Ammon's horn (tissue), 1 donor: ENCODE data around the gene SLC9A8.
"Not testable (repeated sequence)": the region's sequence is repeated elsewhere in the genome, so short reads cannot be mapped to it uniquely, and the experiment has no call there.

ENCODE experiments used
- DNase-seq: peaks from one replicate; pipeline ENCODE4 v3.0.0-alpha.2; 2016; ENCODE audit warnings: low spot score

Gene SLC9A8

DNA sequence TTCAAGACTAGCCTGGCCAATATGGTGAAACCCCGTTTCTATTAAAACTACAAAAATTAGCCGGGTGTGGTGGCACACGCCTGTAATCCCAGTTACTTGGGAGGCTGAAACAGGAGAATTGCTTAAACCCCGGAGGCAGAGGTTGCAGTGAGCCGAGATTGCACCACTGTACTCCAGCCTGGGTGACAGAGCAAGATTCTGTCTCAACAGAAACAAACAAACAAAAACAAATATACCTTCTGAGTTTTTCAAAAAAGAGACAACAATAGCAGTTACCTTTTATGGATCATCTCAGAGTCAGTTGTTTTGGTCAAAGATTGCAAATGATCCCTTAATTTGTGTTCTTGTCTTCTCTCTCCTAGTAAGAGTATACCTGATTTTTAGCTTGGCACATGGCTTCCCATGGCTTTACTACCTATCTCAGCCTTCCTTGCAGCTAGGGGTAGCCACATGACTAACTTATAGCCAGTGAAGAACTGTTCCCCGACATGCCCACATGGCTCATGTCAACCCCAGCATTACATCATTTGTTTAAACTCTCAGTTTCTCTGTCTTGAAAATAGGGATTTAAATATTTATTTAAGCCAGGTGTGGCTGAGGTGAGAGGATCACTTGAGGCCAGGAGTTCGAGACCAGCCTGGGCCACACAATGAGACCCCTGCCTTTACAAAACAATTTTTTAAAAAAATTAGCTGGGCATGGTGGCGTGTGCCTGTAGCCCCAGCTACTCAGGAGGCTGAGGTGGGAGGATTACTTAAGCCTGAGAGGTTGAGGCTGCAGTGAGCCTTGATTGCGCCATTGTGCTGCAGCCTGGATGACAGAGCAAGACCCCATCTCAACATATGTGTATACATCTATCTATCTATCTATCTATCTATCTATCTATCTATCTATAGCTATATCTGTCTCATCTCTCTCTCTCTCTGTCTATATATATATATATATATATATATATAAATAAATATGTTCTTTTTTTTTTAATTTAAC lies 25.0 kb upstream of the SLC9A8 start:
- DNase-seq: no peak

DNA sequence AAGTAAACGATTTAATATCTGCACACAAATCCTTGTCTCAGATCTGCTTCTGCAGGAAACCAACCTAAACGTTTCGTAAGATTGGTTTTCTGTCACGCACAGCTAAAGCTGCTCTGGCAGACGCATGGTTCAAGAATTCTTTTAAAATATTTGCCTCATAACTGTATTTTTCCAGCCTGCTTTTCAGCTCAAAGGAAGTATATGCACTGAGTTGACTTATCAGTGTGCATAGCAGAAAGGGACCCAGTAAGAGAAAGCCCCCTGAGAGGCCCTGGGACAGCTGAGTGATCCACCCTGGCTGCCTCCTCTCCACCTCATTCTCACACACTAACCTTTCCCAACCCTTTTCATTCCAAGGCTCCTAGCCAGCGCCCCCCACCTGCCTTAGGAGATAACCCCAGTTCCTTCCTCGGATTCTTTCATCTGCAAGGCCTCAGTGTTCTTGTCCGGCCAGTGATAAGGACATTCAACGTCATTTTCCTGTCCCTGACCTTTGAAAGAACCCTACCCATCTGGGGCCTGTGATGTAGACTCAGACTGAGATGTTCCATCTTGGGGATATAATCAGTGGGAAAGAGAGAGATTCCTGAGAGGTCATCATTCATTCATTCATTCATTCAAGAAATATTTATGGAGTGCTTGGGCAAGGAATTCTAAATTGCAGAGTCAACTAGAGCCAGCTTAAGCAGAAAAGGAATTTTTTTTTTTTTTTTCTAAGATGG lies 22.4 kb upstream of the SLC9A8 start:
- no peak for DNase-seq

DNA sequence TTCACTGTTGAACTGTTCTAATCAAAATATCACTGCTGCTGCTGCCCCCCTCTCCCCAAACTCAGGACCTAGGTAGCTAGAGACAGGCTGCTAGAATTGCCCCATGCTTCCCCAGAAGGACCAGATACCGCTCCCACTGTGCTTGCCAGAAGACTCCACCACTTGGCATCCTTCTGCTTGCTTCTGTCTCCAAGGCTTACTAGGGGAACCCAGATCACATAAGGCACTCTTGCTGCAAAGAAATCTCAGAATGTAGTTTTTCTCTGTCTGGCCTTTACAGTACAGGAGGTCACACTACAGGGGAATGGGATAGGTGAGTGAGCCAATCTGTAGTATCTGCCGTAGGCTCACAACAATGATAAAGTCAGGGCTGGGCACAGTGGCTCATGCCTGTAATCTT lies 21.5 kb upstream of the SLC9A8 start:
- DNase-seq: no peak

DNA sequence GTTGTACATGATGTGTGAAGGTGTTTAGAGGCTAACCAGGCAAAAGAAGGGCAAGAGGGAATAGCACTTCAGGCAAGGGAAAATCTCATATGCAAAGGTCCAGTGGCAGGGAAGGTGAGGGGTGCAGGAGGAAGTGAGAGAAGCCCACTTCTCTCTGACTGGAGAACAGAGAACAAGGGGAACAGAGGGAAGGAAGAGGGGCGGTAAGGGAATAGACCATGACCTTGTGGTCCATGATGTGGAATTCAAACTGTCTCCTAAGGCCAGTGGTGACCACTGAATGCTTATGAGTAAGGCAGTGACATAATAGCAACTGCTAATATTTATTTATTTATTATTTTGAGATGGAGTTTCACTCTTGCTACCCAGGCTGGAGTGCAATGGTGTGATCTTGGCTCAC lies 20.6 kb upstream of the SLC9A8 start:
- DNase-seq: no peak

DNA sequence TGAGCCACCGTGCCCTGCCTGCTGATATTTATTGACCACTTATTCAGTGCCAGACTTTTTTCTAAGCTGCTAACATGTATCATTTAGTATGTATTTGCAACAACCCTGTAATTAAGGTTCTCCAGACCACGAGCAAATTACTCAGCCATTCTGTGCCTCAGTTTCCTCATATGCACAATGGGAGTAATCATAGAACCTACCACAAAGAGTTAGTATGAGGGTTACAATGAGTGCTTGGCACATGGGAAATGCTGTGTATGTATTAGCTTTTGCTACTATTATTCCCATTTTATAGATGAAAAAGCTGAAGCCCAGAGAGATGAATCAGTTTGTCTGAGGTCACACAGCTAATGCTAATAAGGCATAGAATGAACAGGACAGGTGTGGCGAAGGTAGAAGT lies 20.0 kb upstream of the SLC9A8 start:
- no peak for DNase-seq

DNA sequence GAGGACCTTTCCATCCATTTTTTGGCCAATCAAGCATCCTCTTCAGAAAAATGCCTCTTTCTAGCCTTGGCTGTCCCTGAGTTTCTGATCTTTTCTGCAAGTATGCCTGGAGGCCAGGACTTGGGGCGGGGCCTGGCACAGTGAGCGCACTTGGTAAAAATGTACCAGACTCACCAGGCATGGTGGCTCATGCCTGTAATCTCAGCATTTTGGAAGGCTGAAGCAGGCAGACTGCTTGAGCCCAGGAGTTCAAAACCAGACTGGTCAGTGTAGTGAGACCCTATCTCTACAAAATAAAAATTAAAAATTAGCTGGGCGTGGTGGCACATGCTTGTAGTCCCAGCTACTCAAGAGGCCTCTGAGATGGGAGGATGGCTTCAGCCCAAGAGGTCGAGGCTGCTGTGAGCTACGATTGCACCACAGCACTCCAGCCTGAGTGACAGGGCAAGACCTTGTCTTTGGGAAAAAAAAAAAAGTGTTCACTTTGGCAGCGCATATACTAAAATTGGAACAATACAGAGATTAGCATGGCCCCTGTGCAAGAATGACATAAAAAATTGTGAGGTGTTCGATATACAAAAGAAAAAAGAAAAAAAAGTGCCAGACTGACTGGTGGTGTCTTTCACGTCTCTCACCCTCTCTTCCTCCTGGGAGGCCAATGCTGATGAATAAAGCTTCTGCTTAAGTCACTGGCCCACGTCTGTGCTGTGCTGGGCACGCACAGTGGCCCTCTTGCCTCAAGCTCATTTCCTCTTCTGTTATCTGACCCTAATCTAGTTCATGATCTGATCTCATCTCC lies 18.1 kb upstream of the SLC9A8 start:
- DNase-seq: no peak

DNA sequence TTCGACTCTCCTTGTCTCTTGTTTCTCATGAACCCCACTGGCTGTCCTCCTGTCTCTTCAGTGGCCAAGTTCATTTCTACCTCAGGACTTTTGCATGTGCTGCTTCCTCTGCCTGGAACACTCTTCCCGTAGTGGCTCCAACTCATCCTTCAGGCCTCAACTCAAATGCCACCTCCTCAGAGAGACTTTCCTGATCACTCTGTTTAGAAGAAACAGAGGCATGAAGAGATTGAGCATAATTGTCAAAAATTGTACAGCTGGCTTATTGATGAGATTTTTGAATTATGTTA lies 17.5 kb upstream of the SLC9A8 start:
- no peak for DNase-seq

DNA sequence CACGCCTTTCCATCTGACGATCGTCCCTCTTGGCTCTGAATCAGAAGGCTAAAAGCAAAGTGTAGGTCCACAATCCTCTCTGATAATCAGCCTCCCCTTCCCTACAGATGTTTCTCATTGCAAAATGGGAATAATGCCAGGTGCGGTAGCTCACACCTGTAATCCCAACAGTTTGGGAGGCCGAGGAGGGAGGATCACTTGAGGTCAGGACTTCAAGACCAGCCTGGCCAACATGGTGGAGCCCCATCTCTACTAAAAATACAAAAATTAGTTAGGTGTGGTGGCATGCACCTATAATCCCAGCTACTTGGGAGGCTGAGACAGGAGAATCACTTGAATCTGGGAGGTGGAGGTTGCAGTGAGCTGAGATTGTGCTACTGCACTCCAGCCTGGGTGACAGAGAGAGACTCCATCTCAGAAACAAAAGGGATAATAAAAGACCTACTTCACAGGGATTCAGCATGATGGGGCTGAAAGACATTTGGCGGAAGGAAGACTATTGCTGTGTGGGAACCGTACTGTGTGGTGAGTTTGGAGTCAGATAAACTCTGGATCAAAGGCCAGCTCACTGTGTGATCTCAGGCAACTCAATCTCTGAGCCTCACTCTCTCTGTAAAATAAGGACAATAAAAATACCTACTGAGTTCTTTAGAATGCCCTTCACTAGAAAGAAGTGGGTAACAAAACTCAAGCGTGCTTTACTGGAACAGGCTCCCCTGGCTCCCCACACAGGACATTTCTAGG lies 15.9 kb upstream of the SLC9A8 start:
- DNase-seq: no peak

DNA sequence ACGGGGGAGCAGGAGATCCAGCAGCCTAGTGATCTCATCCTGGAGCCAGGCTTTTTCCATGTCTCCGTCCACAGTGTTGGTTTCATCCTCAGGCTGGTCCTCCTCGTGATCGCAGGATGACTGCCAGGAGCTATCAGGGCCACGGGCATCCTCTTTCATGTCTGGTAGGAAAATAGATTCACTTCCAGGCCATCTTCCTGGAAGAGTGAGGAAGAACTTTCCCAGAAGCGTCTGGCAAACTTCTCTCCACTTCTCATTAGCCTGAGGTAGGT lies 15.3 kb upstream of the SLC9A8 start:
- no peak for DNase-seq

DNA sequence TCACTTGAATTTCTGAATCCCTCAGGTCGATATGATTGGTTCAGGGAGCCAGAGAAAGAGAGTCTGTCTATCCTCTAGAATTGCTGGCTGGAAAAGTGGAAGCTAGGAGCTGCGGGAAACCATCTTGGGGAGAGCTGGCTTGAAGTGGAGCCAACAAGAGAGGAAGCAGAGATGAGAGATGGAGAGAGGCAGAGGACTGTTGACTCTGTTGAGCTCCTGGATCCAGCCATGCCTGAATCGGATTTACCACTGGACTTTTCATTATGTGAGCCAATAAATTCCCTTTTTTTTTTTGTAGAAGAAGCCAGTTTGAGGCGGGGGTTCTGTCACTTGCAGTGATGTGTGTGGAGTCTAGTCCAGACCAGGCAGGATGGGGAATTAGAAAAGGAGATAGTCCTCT lies 13.9 kb upstream of the SLC9A8 start:
- DNase-seq: no peak

DNA sequence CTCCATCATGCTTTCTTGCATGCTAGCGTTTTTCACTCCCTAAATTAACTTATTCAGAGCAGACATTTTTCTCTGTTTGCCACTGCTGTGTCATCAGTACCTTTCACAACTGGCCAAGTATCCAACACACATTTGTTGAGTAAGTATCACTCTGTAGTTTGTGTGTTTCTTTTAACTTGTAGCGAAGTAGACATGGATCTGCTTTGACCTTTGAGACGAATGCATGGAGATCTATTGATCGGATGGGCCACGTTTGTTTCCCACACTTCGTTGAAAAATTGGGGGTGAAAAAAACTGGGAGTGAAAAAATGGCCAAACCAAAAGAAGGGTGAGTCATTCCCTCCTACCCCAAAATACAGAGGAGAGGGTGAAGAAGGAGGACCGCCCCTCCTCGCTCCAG lies 12.9 kb upstream of the SLC9A8 start:
- no peak for DNase-seq

DNA sequence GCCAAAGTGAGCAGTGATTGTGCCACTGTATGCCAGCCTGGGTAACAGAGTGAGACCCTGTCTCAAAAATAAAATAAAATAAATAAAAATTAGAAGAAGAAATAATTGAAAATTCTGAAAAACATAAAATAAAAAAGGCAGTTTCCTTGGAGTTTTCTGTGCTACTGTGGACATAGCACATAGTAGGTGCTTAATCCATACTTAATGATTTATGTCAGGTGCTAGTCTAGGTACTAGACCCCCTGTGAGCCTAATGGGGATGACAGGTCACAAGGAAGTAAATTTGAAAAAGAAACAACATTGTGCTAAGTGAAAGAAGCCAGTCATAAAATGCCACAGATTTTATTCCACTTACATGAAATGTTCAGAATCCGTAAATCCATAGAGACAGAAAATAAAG lies 9.2 kb upstream of the SLC9A8 start:
- no peak for DNase-seq

DNA sequence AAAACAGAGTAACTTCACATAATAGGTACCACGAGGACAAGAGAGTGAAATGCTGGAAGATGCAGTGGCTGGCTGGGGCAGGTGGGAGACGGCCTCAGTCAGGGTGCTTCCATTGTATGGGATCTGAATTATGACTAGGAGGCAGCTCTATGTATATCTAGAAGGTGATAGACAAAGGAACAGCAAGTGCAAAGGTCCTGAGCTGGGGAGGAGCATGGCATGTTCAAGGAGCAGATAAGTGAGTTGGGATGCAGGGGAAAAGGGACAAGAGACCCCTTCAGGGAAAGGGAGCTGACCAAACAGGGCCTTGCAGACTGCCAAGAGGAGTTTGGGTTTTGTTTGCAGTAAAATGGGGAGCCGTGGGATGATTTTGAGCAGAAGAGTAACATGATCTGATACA lies 8.3 kb upstream of the SLC9A8 start:
- DNase-seq: no peak

DNA sequence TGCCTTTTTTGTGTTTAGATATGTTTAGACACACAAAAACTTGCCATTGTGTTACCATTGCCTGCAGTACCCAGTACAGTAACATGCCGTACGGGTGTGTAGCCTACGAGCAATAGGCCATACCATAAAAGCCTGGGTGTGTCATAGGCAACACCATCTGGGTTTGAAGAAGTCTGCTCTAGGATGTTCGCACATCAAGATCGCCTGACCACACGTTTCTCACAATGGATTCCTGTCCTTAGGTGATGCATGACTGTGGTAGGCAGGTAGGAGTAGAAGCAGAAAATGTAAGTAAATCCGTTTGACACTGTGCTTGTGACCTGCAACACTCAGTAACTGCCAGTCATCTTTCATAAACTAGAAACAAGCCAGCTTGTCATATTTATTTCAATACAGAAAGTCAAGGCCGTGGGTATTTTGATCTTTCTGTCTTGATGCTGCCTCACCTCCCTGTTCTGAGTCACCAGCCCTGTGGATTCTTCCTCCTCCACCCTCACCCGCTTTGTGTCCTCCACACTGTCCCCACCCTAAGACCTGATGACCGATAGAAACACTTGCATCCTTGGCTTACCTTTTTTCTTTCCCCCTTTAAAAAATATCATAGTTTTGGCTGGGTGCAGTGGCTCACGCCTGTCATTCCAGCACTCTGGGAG lies 7.3 kb upstream of the SLC9A8 start:
- DNase-seq: not testable (repeated sequence)

DNA sequence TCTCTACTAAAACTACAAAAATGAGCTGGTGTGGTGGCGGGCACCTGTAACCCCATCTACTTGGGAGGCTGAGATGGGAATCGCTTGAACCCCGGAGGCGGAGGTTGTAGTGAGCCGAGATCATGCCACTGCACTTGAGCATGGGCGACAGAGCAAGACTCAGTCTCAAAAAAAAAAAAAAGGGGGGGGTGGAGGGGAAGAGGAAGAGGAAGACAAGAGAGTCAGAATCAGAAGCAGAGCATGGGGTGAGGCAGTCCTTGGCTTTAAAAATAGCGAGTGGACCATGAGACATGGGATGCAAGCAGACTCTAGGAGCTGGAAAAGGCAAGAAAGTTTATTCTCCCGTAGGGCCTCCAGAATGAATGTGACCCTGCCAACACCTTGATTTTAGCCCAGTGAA lies 3.9 kb upstream of the SLC9A8 start:
- no peak for DNase-seq

DNA sequence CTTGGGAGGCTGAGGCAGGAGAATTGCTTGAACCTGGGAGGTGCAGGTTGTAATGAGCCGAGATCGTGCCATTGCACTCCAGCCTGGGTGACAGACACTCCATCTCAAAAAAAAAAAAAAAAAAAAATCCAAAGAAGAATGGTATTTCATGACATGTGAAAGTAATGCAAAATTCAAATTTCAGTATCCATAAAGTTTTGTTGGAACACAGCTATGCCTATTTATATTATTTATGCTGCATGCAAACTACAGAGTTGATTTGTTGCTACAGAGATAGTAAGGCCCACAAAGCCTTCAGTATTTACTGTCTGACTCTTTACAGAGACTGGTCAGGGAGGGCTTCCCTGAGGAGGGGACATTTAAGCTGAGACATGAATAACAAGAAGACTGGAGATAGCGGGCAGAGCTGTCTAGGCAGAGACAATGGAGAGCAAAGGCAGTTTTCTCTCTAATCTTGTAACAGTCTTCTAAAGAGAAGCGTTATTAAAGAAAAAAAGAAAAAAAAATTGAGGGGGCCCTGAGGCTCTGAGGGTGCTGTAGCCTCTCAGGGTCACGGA lies 2.7 kb upstream of the SLC9A8 start:
- DNase-seq: no peak

DNA sequence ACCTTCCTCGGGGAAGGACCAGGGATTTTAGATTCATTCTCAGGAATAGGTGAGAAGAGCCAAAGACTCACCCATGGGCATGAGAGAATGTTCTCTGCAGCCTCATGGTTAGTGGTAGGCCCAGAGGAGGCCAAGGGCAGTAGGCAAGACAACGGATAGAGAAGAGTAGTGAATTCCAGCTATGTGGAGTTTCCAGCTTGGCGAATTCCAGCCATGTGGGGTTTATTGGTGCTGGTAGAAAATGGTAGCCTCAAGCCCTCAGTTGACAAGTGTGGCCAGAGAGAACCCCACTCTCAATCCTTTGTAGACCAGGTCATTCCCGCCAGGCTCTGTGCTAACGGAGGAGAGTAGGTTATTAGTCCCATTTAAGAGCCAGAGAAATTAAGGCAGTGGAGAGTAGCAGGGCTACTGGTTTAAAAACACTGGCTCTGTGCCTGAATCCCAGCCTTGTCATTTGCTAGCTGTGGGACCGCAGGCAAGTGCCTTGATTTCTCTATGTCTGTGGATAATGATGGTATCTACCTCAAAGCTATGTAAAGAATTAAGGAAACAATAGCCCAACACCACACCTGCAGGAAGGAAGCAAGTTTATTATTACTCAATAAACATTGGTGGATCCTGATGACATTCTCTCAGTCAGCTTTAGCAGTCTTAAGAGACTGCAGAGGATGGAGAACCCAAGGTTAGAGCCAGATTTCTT lies 2.0 kb upstream of the SLC9A8 start:
- no peak for DNase-seq

DNA sequence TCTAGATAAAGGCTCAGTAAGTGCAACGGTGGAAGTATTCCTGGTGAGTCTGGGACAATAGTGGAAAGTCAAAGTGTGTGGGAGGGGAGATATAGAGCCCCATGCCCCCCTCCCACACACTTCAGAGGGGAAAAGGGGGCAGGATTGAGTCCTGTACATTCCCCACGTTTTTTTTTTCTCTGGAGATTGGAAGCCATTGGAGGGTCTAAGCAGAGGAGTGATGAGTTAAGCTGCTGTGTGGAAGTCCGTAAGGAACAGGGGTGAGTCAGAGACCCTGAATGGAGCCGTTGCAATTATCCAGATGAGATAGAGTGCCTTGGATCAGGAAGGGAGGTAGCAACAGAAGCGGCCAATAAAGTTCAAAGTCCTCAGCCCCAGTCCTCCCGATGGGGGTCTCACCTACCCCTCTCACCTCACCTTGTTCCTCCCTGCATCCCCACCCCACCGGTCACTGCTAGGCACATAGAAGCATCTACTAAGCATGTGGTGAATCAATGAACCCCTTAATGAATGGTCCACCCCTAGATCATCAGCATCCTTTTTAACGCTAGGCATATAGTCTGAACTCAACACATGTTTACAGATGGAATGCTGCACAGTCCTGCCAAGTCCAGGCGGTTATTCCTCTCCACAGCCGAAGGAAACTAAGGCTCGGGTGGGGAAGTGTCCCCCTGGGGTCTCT lies 662 bp upstream of the SLC9A8 start:
- no peak for DNase-seq

DNA sequence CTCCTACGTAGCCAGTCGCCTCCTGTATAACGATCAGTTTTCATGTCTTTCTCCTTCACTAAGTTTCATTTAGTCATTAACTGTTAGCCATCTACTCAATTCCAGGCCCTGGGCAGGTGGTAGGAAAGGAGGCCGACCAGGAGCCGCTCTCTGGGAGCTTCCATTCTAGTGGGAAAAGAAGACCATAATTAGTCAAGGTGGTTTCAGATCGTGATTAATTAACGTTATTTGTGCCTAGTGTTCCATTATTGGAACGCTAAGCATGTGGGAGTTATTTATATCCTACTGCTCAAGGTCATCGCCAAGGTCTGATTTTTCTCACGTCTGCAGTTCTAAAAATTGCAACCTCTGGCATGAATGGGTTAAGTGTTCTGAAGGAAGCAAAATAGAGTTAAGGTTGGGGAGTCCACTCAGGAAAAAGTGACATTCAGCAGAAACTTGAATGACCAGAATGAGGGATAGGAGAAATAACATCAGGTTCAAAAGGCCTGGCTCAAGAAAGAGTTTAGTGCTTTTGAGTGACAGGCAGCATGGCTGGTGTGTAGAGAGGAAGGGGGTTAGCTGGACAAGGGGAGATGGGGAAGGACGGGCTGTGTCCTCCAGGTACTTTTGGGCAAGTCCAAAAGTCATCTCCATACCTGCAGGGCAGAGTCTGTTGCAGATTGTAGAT lies 812 bp downstream of the SLC9A8 start:
- no peak for DNase-seq
